Endothelial cell of umbilical vein (primary cell): ENCODE data around the gene TBC1D17.

Source experiments
- MYC ChIP-seq: IDR thresholded peaks from one replicate; pipeline ENCODE4 v1.6.1; 2011; ENCODE audit warnings: mild to moderate bottlenecking, low read depth, low read length
- POLR2A ChIP-seq: IDR thresholded peaks from 2 replicates; pipeline ENCODE4 v1.6.1; 2012; ENCODE audit warnings: low read depth, mild to moderate bottlenecking, control low read depth, low read length
- POLR2AphosphoS5 ChIP-seq: IDR thresholded peaks from 2 replicates; pipeline ENCODE4 v1.6.1; 2012; ENCODE audit warnings: low read depth, mild to moderate bottlenecking, control low read depth, low read length, moderate library complexity; ENCODE audit not compliant: insufficient read depth
- TF ChIP-seq, protein P1 (sequence below), 2 donors: IDR thresholded peaks; 1 replicate in 1 of 2; 2 replicates in 1 of 2; pipeline ENCODE4 v1.5.1; 2011; ENCODE audit warnings: low read length in 2 of 2, mild to moderate bottlenecking in 2 of 2, moderate library complexity in 2 of 2, control low read depth in 1 of 2, inconsistent platforms in 1 of 2, low read depth in 1 of 2; ENCODE audit not compliant: insufficient read depth in 1 of 2; ENCODE audit errors: extremely low read depth in 1 of 2
- TF ChIP-seq, protein P2 (sequence below): IDR thresholded peaks from 2 replicates; pipeline ENCODE4 v1.6.1; 2011; ENCODE audit not compliant: insufficient read depth, insufficient read length

GRCh38 chr19:49864890-49865289 is 12.6 kb upstream of the TBC1D17 start:
- TF ChIP-seq POLR2A: no peak
- TF ChIP-seq, protein P1, sequence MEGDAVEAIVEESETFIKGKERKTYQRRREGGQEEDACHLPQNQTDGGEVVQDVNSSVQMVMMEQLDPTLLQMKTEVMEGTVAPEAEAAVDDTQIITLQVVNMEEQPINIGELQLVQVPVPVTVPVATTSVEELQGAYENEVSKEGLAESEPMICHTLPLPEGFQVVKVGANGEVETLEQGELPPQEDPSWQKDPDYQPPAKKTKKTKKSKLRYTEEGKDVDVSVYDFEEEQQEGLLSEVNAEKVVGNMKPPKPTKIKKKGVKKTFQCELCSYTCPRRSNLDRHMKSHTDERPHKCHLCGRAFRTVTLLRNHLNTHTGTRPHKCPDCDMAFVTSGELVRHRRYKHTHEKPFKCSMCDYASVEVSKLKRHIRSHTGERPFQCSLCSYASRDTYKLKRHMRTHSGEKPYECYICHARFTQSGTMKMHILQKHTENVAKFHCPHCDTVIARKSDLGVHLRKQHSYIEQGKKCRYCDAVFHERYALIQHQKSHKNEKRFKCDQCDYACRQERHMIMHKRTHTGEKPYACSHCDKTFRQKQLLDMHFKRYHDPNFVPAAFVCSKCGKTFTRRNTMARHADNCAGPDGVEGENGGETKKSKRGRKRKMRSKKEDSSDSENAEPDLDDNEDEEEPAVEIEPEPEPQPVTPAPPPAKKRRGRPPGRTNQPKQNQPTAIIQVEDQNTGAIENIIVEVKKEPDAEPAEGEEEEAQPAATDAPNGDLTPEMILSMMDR (IDR thresholded peaks at IDR 0.05; ENCODE audit: extremely low read depth in 1 of 2, insufficient read depth in 1 of 2, low read depth in 1 of 2, low read length in 2 of 2): no peak
- no peak for TF ChIP-seq POLR2AphosphoS5
- TF ChIP-seq, protein P2, sequence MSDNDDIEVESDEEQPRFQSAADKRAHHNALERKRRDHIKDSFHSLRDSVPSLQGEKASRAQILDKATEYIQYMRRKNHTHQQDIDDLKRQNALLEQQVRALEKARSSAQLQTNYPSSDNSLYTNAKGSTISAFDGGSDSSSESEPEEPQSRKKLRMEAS: no peak
- no peak for TF ChIP-seq MYC
